Lower leg skin (tissue), 3 donors: Measurements from ENCODE around the gene MAN2B1.

Experiments
- CTCF ChIP-seq, 3 donors: fragments of 450-650 bp; IDR thresholded peaks; one replicate each; pipeline ENCODE4 v1.5.1; 2016; ENCODE audit warnings: antibody characterized with exemption in 3 of 3, mild to moderate bottlenecking in 3 of 3, moderate library complexity in 2 of 3
- POLR2A ChIP-seq, 2 donors: fragments of 450-650 bp; IDR thresholded peaks; one replicate each; pipeline ENCODE4 v1.6.1; 2016 to 2017; ENCODE audit warnings: antibody characterized with exemption in 2 of 2, mild to moderate bottlenecking in 1 of 2, moderate library complexity in 1 of 2

- TF ChIP-seq CTCF (IDR thresholded peaks at IDR 0.05) (no peak), POLR2A (IDR thresholded peaks at IDR 0.05) (no peak)
Observed at GRCh38 chr19:12668932-12669269, 2.4 kb upstream of the MAN2B1 start.
